Frontal cortex (tissue), 4 donors: ENCODE data around the gene CAPS2. TPM values are rescaled to one million over a fixed set of nuclear protein-coding genes. Genes with fewer than 3 reads are reported as not detected.
"Not testable (repeated sequence)": the region's sequence is repeated elsewhere in the genome, so short reads cannot be mapped to it uniquely, and the experiment has no call there.

Experiments used
- DNase-seq, 2 donors: peaks; one replicate each; pipeline ENCODE4 v3.0.0; 2012; ENCODE audit warnings: low spot score in 2 of 2
- FAIRE-seq: peaks from 2 replicates; lab custom pipeline; 2012; peaks lifted over from hg19 to GRCh38; lab: Jason Lieb, UNC
- total RNA-seq: library from RNA; depleted of rRNA; stranded (reverse); fragments of >200 nt; gene quantifications from one replicate; pipeline ENCODE4 v1.2.3, GENCODE V29; 2014
- donor health status: control.
- donor health status: control.
- donor health status: control.

Gene CAPS2
- total RNA-seq, result 9.8 TPM

- DNase-seq, result peak in 1 of 2 donors; percentile 63
- no peak for FAIRE-seq
Observed at GRCh38 chr12:75329918-75330826, at the start of gene CAPS2. TSS of gene CAPS2 (minus strand) at chr12:75330324. CDS start at chr12:75326498, 3,826 bp downstream.

GRCh38 chr12:75378354-75378753 is 48.2 kb upstream of the CAPS2 start:
- DNase-seq, result no peak
- FAIRE-seq, result no peak

- no peak for FAIRE-seq
- no peak for DNase-seq
Observed at GRCh38 chr12:75374971-75375370, 44.8 kb upstream of the CAPS2 start.

- no peak for FAIRE-seq
Observed at GRCh38 chr12:75366629-75367028, 36.5 kb upstream of the CAPS2 start.

GRCh38 chr12:75364919-75365318 is 34.8 kb upstream of the CAPS2 start:
- FAIRE-seq (no peak), DNase-seq (no peak)

More at GRCh38 chr12:75366629-75367028, 36.5 kb upstream of the CAPS2 start:
- DNase-seq, result no peak

- no peak for DNase-seq
- FAIRE-seq, result no peak
Observed at GRCh38 chr12:75361408-75361807, 31.3 kb upstream of the CAPS2 start.

- FAIRE-seq, result no peak
- DNase-seq, result no peak
Observed at GRCh38 chr12:75360920-75361319, 30.8 kb upstream of the CAPS2 start.

- DNase-seq (no peak), FAIRE-seq (no peak)
Observed at GRCh38 chr12:75354011-75354410, 23.9 kb upstream of the CAPS2 start.

GRCh38 chr12:75350413-75350812 is 20.3 kb upstream of the CAPS2 start:
- DNase-seq, result no peak
- no peak for FAIRE-seq

GRCh38 chr12:75349946-75350345 is 19.8 kb upstream of the CAPS2 start:
- DNase-seq (no peak), FAIRE-seq (no peak)

GRCh38 chr12:75346215-75346614 is 16.1 kb upstream of the CAPS2 start:
- DNase-seq, FAIRE-seq: not testable (repeated sequence)

- no peak for DNase-seq
- FAIRE-seq, result no peak
Observed at GRCh38 chr12:75345531-75345930, 15.4 kb upstream of the CAPS2 start.

GRCh38 chr12:75341873-75342272 is 11.7 kb upstream of the CAPS2 start:
- no peak for DNase-seq

GRCh38 chr12:75337905-75338304 is 7.8 kb upstream of the CAPS2 start:
- DNase-seq (no peak), FAIRE-seq (no peak)

More at GRCh38 chr12:75341873-75342272, 11.7 kb upstream of the CAPS2 start:
- FAIRE-seq, result no peak

GRCh38 chr12:75334384-75335030 is 4.4 kb upstream of the CAPS2 start, which contains the start of gene GLIPR1L1:
TSS of gene GLIPR1L1 (plus strand) at chr12:75334670. CDS start at chr12:75334729, 59 bp downstream.
- peak; percentile 49 to 60 for DNase-seq
- no peak for FAIRE-seq

- no peak for FAIRE-seq
Observed at GRCh38 chr12:75327642-75328041, 2.5 kb downstream of the CAPS2 start.

GRCh38 chr12:75323663-75324062 is 6.5 kb downstream of the CAPS2 start:
- FAIRE-seq, result no peak
- DNase-seq, result no peak

More at GRCh38 chr12:75327642-75328041, 2.5 kb downstream of the CAPS2 start:
- no peak for DNase-seq

GRCh38 chr12:75322464-75322863 is 7.7 kb downstream of the CAPS2 start:
- no peak for DNase-seq
- no peak for FAIRE-seq

- FAIRE-seq (no peak), DNase-seq (no peak)
Observed at GRCh38 chr12:75317784-75318183, 12.3 kb downstream of the CAPS2 start.

GRCh38 chr12:75315518-75315917 is 14.6 kb downstream of the CAPS2 start:
- FAIRE-seq, result no peak
- DNase-seq, result no peak

- no peak for DNase-seq
- no peak for FAIRE-seq
Observed at GRCh38 chr12:75311369-75311768, 18.8 kb downstream of the CAPS2 start.
